Stimulated activated CD8-positive, alpha-beta memory T cell treated with anti-CD3 and anti-CD28 coated beads, Interleukin-2, amount 100 ng/mL, for 1 hour (primary cell): ENCODE measurements around the gene KLRF2.
"Not testable (repeated sequence)": the region's sequence is repeated elsewhere in the genome, so short reads cannot be mapped to it uniquely, and the experiment has no call there.

ENCODE experiments used
- DNase-seq, 2 donors: peaks; one replicate each; pipeline ENCODE4 v3.0.0-alpha.2; 2020; ENCODE audit warnings: low read depth in 2 of 2

The KLRF2 gene, protein sequence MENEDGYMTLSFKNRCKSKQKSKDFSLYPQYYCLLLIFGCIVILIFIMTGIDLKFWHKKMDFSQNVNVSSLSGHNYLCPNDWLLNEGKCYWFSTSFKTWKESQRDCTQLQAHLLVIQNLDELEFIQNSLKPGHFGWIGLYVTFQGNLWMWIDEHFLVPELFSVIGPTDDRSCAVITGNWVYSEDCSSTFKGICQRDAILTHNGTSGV

DNA sequence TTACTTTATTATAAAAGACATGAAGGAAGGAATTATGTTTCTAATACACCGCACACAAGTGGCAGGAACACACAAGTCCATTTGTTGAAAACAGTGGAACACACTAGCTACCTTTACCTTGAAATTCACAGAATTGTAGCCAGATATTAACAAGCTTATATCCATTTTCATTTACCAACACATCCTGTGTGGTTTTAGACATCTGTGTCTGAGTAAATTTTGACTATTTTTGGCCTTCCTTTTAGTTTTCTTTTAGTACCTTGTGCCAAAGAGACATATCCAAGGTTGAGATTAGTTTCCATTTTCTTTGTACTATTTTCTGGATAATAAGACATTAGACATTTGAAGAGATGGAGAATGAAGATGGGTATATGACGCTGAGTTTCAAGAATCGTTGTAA lies at the start of gene KLRF2:
KLRF2 (plus strand) TSS at position 244 of the 400 bp plus-strand sequence; CDS start at position 351, 107 bp downstream.
- DNase-seq = no peak

DNA sequence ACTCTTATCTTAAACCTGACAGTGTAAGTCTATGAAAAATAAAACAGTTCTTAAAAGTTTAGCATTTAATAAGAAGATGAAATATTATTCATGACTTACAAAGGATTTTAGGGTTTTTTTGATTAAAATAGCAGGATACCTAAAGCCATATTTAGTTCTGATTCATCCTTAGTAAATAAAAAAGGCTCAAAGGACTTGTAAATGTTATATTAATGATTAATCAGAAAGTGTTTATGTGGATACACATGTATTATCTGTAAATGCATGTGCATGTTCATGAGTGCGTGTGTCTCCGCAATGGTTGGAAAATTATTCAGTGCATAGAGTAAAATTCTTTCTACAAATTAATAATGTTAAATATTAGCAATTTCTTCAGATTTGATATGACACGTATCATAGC lies 49.6 kb upstream of the KLRF2 start:
- no peak for DNase-seq

DNA sequence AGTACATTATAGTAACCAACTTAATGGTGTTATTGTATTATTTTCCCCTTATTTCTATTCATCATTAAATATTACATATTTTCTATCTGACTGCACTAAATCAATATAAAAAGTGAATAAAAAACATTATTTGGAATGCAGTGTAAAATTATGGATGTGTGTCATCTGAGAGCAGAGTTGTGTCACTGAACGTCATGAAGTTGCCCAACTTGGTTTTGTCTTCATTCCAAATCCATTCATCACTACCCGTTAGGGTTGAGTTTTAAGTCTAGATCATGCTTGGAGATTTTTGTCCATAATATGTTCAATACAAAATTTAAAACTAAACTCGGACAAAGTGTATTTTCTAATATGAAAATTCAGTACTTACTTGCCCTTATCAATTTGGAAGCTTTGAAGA lies 37.9 kb upstream of the KLRF2 start:
- DNase-seq = no peak

DNA sequence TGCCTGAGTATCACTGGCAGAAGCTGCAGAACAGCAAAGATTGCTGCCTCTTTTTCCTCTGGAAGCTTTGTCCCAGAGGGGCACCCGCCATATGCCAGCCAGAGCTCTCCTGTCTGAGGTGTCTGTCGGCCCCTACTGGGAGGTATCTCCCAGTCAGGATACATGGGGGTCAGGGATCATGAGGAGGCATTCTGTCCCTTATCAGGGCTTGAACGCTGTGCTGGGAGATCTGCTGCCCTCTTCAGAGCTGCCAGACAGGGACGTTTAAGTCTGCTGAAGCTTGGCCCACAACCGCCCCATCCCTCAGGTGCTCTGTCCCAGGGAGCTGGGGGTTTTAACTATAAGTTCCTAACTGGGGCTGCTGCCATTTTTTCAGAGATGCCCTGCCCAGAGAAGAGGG lies 32.4 kb upstream of the KLRF2 start:
- no peak for DNase-seq

GRCh38 chr12:9851050-9851449 lies 30.2 kb upstream of the KLRF2 start:
- no peak for DNase-seq

DNA sequence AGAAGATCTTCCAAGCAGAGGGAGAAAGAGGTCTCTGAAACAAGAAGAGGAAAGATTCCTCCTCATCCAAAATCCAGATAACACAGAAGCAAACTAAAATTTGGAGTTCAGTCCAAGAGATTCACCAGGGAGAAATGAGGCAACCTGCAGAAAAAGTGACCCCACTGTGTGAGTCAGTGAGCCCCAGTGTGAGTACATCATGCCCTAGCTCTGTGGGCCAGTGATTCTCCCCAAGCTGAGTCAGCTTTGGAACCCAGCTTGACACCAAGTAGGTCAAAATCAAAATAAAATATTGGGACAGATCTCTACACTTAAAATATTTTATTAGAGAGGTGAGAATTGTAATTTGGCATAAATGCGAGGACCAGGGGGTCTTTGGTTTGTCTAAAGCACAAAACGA lies 29.4 kb upstream of the KLRF2 start:
- no peak for DNase-seq

DNA sequence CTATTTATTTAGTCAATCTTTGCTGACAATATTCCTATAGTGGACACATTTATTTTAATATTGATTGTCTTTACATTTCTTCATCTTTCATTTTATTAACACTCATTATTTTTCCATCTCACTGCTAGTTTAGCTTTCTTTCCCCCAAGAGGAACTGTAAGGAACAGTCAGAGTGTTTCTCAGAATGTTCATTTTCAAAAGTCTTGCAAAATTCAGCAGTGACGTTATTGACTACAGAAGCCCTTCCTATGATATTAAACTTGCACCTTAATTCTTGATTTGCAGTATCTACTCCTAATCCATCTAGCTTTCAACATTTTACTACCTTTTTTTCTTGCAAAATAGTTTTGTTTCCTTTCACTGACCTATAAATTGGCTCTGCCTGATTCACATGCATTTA lies 25.1 kb upstream of the KLRF2 start:
- no peak for DNase-seq

GRCh38 chr12:9856894-9857293 lies 24.4 kb upstream of the KLRF2 start:
- DNase-seq = no peak

DNA sequence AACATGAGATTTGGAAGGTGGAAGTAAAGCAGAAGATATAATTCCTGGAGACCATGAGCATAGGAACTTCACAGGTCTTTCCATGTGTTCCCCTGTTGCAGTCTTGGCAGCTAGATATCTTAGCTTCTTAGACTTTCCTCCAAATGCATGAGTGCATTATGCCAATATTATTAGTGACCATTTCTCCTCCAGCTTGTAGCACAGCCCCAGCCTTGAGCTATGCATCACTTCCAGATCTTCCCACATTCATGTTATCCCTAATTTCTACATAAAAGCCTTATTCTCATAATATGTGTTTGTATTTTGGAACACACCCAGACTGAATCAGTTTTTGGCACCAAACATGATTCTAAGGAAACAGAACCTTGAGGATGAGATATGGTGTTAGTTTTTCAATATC lies 23.2 kb upstream of the KLRF2 start:
- no peak for DNase-seq

GRCh38 chr12:9864913-9865675 lies 16.2 kb upstream of the KLRF2 start:
- DNase-seq = no peak

GRCh38 chr12:9866860-9867269 lies 14.4 kb upstream of the KLRF2 start:
- DNase-seq = no peak

- DNase-seq = no peak
Observed at GRCh38 chr12:9867531-9867930, 13.8 kb upstream of the KLRF2 start.

- DNase-seq = no peak
Observed at GRCh38 chr12:9868311-9868801, 12.9 kb upstream of the KLRF2 start.

DNA sequence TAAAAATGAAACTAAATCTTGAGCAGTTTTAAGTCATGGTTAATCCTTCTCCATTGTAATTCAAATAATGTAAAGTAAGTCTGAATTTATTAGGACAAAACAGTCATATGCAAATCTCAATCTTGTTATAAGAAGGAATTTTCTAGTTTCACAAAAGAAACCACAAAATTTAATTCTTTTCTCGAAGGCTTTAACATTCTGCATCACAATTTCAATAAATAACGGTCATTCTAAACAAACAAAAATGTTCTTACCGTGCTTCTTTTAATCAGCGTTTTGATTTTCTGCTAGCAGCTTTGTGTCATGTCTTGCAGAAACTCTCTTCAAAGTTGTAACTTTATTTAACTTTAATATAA lies 12.4 kb upstream of the KLRF2 start:
- no peak for DNase-seq

DNA sequence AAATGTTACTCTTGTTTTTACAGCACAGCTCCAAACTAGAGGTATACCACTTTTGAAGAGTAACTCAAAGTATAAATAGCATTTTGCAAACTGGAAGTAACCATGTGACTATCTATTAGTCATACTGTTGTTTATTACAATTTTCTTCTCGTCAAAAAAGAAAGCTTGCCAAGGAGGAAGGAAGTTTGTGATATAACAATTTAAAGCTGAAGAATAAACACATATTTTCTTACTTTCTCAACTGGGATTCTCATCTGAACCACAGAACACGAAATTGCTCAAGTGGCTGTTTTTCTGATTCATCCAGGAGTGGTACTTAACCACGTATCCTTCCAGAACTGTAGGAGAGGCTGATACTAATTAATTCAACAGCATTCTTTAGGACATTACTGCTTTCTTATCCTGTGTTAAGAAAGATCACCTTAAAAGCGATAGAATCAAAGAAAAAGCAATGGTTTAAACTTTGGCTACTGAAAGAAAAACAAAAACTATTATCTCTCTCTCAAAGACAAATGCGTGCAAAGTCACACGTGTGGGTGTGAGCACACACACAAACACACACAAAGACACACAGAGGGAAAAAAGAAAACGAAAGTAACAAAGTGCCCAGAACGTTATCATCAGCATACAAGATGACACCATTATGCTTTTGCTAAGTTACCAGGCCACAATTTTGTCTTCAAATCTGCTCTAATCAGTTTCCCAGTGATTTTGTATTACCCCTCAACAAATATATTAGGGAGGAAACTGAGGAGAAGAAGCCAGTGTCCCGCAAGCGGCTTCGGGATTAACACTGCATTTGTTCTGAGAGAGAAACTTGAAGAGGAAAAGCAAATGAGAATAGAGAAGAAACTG lies 11.8 kb upstream of the KLRF2 start, which contains the start of gene CLEC2B:
CLEC2B (minus strand) TSS at position 48 of the 855 bp plus-strand sequence.
- no peak for DNase-seq

DNA sequence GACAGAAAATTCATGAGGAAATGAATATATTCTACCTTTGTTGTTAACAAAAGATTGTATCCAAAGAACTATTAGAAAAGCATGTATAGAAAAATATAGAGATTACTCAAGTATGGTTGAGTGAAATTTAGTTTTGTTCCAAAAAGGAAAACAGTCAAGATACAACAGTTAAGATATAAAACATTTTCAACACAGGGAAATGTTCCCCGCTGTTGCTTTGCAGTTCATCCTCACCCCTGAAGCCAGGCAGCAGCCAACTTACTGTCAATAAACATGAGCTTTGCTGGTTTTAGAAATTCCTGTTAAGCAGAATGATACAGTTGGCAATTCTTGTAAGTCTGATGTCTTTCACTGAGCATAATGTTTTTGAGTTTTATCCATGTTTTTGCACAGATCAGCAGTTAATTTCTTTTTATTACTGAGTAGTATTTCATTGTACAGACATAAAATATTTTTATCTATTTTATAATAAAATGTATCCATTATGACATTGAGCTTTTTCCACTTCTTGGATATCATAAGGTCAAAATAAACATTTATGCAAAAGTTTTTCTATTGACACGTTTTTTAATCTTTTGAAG lies 10.9 kb upstream of the KLRF2 start:
- DNase-seq = no peak

GRCh38 chr12:9872162-9872561 lies 9.1 kb upstream of the KLRF2 start:
- DNase-seq = no peak

GRCh38 chr12:9872742-9873141 lies 8.5 kb upstream of the KLRF2 start:
- DNase-seq = no peak

DNA sequence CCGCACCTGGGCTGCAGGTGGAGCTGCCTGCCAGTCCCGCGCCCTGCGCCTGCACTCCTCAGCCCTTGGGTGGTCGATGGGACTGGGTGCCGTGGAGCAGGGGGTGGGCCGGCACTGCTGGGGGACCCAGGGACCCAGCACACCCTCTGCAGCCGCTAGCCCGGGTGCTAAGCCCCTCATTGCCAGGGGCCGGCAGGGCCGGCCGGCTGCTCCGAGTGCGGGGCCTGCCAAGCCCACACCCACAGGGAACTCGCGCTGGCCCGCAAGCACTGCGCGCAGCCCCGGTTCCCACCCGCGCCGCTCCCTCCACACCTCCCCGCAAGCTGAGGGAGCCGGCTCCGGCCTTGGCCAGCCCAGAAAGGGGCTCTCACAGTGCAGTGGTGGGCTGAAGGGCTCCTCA lies 5.2 kb upstream of the KLRF2 start:
- DNase-seq = not testable (repeated sequence)

GRCh38 chr12:9880532-9881078 lies 684 bp upstream of the KLRF2 start:
- no peak for DNase-seq

GRCh38 chr12:9881988-9882387 lies 699 bp downstream of the KLRF2 start:
- no peak for DNase-seq

DNA sequence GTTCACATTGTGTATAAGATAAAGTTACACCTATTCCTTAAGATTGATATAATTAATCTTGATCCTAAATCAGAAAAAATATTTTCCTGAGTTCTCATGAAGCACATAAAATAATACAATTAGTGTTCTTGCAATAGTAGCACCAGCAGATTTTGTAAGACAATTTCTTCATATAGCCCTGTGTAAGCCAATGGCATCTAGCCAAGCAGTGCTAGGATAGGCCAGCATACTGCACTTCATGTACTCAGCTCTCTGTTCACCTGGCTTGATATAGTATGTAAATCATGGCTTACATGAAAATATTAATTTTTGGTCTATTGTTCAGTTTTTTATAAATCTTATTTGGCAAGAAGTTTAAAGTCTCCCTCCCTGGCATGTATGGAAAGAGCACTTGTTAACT lies 1.9 kb downstream of the KLRF2 start:
- DNase-seq = no peak
